ENCODE data around the gene PPM1A.
"Not testable (repeated sequence)": the region's sequence is repeated elsewhere in the genome, so short reads cannot be mapped to it uniquely, and the experiment has no call there.

Gene PPM1A

DNA sequence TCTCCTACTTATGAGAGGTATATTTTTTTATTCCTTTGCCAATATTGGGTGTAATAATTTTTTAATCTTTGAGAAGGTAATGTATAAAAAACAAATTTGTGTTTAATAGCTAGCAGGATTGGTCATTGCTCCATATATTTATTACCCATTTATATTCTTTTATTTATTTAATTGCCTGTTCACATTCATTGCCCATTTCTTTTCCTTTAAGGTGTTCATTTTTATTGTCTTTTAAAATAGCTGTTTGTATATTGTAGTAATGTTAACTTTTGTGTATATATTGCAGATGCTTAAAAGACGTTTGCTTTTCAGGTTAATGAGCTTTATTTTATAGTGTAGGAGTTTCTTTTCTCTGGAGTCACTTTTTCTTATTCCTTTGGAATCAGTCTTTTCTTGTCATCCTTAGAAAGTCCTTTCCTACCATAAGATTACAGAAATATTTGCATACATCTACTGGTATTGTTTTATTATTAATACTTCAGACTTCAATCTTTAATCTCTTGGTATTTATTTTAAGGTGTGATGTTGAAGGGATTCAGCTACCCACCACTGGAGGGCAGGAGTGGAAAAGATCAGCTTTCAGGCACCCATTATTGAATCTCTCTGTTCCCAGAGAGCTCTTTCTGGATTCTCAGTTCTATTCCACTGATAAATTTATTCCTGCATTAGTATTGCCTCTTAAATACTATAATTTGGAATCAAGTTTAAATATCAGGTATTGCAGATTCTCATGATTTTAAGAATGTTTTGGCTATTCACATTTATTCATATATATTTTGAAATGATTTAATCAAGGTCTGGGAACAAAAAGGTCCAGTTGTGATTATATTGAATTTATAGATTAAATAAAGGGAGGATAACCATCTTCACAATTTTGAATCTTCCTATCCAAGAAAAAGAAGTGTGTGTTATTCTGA is 17.3 kb downstream of the PPM1A start:
- DNase-seq (ENCODE audit: low spot score), result peak; percentile 21

DNA sequence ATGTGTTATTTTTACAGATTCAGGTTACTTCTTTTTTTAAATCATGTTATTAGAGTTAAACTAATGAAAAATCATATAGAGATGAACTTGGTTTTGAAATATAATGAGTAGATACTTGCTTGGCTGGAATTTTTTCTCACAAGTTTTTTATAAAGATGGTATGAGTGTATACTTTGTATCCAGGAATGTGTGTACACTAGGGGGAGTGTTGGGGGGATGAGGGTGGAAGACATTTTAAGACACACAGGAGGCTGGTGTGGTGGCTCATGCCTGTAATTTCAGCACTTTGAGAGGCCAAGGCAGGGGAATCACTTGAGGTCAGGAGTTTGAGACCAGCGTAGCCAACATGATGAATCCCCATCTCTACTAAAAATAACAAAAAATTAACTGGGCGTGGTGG is 23.2 kb downstream of the PPM1A start:
- no peak for DNase-seq (ENCODE audit: low spot score)

GRCh38 chr14:60273956-60274355 is 24.9 kb downstream of the PPM1A start:
- DNase-seq (ENCODE audit: low spot score), result no peak

DNA sequence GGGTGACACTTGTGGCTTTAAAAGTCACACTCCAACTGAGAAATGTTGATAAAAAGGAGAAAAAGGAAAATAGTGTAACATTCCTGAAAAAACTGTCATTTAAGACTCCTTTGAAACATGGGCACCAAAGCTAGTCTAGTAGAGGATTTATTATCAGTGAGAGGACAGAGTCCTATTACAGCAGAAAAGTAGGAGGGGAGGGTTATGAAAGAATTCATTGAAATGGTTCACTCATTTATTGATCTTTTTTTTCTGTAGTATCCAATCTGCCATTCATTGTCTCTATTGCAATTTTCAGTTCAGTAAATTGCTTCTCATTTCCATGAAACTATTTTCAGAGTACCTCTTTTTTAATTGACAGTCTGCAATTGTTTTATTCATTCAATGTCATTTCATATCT is 25.4 kb downstream of the PPM1A start:
- no peak for DNase-seq (ENCODE audit: low spot score)

- no peak for DNase-seq (ENCODE audit: low spot score)
These were observed 26.9 kb downstream of the PPM1A start for GRCh38 chr14:60275932-60276331.

DNA sequence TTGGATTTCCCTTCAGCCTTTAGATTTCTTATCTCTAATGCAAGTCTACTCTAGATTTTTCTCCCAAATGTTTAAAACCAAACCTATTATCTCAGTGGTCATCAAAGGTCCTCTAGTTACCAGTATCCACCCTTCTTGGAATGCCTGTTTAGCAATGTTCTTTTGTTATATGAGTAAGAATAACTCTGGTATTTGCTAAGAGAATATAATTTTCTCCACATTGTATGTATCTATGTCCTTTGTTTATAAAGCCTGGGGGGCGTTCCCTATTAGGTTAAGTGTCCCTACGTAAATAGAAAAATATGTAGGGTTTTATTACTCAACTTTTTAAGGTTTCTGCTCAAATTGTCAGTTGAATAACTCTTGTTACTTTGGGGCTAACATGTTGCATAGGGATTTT is 27.3 kb downstream of the PPM1A start:
- no peak for DNase-seq (ENCODE audit: low spot score)

DNA sequence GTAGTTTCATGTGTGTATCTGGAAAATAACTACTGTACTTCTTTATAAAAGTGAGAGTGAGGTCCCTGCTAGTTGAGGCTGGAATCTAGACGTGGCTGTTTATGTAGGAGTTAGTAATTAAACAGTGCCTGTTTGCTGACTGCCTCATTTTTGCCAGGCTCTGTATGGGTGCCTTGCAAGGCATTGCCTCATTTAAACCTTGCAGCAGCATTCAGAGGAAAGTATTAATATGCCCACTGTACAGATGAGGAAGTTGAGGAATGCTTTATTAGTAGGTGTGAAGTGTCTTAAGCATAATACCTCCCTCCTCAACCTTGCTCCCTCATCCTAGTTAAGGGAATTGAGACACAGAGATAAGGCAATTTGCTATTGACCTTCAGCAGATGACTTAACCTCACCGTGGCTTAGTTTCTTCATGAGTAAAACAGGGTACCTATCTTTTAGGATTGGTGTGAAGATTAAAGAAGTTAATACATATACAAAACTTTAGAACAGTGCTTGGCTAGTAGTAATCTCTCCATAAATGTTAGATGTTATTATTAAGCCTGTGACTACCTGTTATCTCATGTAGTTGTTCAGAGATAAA is 28.7 kb downstream of the PPM1A start:
- DNase-seq (ENCODE audit: low spot score), result no peak

DNA sequence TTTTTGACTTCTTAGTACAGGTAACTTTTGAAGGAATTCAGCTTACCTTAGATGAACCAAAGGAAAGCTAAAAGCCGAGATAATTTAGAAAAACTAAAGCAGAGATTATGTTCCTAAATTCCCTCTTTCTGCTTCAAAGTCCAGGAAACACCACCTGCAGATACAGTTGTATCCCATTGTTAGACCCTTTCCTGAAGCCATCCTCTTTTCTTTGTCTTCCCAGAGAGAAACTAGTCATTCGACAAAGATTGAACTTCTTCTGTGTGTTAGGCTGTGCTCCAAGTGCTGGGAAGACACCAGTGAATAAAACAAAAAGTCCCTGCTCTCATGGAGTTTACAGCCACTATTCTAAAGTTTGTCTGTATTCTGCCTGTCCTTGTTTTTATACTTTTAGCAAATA is 29.3 kb downstream of the PPM1A start:
- no peak for DNase-seq (ENCODE audit: low spot score)

GRCh38 chr14:60287452-60287851 is 38.4 kb downstream of the PPM1A start:
- no peak for DNase-seq (ENCODE audit: low spot score)

DNA sequence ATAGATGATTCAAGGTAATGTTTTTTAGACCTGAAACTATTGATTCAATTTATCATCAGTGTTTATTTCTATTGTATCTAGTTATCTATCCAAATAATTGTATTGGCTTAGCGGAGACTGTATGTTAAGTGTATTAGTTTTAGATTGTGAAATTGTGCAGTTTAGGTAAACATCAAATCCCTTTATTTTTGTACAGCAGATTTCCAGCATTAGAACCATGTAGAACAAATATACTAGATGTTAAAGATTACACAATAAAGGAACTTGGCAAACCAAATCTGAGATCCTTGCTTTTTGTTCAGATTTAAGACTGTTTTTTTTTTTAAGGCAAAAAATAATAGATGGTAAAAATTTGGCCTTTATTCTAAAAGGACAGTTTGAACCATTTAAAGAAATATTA is 39.3 kb downstream of the PPM1A start:
- DNase-seq (ENCODE audit: low spot score), result no peak

DNA sequence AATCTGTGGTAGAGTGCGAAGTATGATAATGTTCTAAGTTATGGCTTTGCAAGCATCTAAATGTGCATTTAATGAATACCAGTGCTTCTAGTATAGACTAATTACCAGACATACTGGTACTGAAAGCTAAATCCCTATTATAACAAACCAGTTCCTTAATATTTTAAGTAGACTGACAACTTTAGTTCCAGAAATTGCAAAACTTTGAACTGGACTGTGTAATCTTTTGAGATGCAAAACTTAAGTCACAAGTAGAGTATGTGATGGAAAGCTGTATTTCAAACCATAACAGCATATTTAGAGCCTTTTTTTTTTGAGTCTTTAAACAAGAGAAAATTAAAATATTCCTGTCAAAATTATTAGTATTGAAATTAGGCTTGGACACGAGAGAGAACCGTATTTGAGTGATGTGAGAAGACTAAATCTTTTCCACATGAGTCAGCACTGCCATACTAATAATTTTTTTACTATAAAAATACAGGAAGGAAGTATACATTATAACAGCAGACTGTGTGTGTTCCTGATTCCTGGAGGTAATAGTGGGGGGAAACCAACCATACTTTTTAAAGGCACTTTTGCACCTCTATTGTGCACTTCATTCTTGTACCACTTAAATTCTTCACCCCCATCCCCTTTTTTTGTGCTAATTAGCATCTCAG is 45.5 kb downstream of the PPM1A start:
- DNase-seq (ENCODE audit: low spot score), result no peak

GRCh38 chr14:60300019-60300418 is 51.0 kb downstream of the PPM1A start:
- no peak for DNase-seq (ENCODE audit: low spot score)

DNA sequence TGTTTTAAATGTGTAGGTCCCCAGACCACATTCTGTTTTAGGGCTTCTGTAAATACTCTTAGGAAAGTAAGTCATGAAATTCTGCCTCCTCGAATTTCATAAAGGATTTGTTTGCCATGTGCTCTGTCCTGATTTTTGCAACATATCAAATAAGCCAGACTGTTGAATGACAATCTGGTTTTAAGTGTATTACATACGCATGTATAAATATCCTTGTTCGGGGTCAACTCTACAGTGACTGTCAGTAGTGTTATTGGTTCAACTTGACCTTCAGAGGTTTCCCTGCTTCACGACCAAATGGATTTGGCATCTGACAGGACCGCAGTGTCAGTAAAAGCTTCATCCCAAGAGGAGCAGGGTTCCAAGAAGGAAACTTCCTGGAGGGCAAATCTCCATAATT is 52.7 kb downstream of the PPM1A start:
- no peak for DNase-seq (ENCODE audit: low spot score)

- no peak for DNase-seq (ENCODE audit: low spot score)
These were observed 53.6 kb downstream of the PPM1A start for GRCh38 chr14:60302663-60303062.

- no peak for DNase-seq (ENCODE audit: low spot score)
These were observed 54.7 kb downstream of the PPM1A start for GRCh38 chr14:60303745-60304144.

- DNase-seq (ENCODE audit: low spot score), result no peak
These were observed 55.5 kb downstream of the PPM1A start for GRCh38 chr14:60304509-60304908.

GRCh38 chr14:60309867-60310552 is 61.0 kb downstream of the PPM1A start:
- DNase-seq (ENCODE audit: low spot score), result no peak

GRCh38 chr14:60311417-60311816 is 62.4 kb downstream of the PPM1A start:
- no peak for DNase-seq (ENCODE audit: low spot score)

DNA sequence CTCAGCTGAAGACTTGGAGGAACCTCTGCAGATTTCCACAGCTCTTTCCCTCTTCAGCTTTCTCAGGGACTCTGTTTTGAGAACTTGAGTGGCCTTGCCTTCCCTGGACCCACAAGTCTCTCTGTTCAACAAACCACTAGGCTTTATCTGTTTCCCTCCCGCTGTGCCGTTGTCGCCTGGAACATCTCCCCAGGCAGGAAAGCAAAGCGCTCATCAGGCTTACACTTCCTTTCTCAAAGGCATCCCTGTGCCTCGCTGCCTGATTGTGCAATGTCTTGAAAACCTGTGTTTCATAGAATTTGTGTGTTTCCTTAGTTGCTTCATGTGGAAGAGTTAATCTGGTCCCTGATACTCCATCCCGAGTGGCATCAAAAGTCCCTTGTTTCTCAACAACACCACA is 64.1 kb downstream of the PPM1A start:
- DNase-seq (ENCODE audit: low spot score), result no peak

DNA sequence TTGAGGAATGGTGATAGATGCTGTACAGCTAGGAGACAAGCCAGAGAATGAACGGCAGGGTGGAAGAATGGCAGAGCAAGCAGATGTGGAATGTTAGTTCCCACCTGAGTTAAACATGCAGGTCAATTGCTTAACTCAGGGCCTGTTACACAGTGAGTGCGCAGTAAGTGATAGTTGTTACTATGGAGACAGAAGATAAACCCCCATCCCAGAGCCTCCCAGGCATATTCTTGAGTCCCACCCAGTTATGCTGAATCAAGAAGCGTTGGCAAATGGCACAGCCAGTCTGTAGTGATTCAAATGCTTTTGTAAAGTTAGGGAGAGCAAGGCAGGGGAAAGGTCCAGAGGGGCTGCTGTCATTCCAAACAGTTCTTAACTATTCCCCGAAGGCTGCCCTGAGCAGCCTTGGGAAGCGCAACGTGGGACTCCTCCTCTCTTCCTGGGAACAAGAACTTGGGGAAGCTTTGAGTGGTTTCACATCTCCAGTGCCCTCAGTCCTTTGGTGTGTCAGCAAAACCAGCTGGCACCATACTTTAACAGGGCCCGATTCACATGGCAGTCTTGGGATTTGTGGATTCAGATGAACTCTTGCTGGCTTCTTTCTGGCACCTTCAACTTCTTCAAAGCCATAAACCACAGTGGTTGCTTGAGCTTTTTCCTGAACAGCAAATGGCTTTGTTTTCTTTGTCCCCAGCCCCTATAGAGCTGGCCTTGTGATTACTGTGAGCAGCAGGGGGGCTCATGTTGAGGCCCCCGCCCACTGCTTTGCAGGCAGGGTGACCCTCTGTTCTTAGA is 66.4 kb downstream of the PPM1A start:
- no peak for DNase-seq (ENCODE audit: low spot score)

GRCh38 chr14:60317609-60318008 is 68.6 kb downstream of the PPM1A start:
- no peak for DNase-seq (ENCODE audit: low spot score)

- not testable (repeated sequence) for DNase-seq (ENCODE audit: low spot score)
These were observed 71.8 kb downstream of the PPM1A start for GRCh38 chr14:60320860-60321259.
